ENCODE measurements around the gene FXYD7.

FXYD7 gene

DNA sequence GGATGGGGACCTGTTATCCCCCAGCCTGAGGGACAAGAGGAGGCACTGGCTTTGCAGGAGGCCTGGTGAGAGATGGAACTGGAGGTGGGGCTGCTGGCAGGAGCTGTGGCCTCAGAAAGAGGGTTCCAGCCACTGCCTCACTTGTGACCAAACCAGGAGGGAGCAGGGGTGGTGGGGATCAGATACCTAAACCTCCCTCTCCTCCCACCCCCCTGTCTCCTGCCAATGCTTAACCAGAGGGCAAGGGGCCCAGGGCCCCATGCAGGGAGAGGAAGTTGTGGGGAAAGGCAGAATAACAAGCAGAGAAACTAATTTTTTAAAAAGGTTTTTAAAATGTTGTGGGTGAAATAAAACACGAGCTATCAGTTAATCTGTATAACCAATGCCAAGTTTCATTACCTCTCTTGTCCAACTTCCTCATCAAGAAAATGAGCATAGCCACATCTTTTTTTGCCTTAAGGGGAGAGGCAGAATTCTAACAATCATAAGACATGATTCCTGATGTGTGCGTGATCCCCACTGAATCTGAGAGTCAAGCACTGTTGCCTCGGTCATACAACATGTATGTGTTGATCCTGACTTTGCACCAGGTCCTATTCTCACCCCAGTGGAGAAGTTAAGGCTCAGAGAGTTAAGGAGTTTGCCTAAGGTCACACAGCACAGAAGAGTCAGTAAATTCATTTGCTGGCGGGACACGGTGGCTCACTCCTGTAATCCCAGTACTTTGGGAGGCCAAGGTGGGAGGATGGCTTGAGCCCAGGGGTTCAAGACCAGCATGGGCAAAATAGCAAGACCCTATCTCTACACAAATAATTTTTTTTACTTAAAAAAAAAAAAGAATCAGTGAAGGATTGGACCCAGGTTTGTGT, 24.4 kb downstream of the FXYD7 start:
- Histone ChIP-seq H3K9ac (peak overlapping the region in 6 of 11 experiments; percentile 7 to 42 (median 18); a peak in 4 of 22 replicates), H4K20me1 (peaks cover 0 to 50% (median 10%) of the 10 kb centered on the region in 11 experiments; a peak in 11 of 22 replicates), H3K4me2 (peak overlapping the region in 9 of 11 experiments; percentile 2 to 79 (median 32); a peak in 11 of 22 replicates), H3K9me3 (replicated peaks in 1 of 11) (peaks cover 40 to 54% (median 46%) of the 10 kb centered on the region in 11 experiments), H3K27me3 (no peaks in the 10 kb centered on the region), H3K4me3 (no peak overlapping the region), H3K36me3 (peaks cover 84 to 97% (median 97%) of the 10 kb centered on the region in 11 experiments), H3K27ac (peak overlapping the region in 5 of 11 experiments; percentile 9 to 38 (median 14); a peak in 4 of 22 replicates), H3K4me1 (peaks cover 9 to 32% (median 15%) of the 10 kb centered on the region in 10 experiments; a peak in 16 of 20 replicates)
- no peak for TF ChIP-seq Cebpa-rat (IDR thresholded peaks at IDR 0.05)

DNA sequence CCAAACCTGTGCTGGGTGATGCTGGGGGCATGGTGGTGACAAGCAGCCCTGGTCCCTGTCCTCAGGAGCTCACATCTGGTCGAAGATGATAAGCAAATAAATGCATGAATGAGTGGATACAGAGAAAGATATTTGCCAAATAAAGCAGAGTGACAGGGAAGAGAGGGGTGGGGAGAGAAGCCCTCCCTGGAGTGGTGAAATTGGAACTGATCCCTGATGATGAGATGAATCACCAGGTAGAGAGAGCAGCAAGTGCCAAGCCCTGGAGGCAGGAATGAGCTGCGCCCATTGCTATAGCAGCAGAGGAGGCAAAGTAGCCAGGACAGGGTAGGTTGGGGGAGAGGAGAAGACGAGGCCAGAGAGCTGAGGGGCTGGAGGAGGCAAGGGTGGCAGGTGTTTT, 25.1 kb downstream of the FXYD7 start:
- no peaks in the 10 kb centered on the region for H3K27me3 ChIP-seq
- H3K4me1 ChIP-seq: peaks cover 9 to 32% (median 15%) of the 10 kb centered on the region in 10 experiments; a peak in 16 of 20 replicates
- H3K9ac ChIP-seq: no peak overlapping the region
- H3K9me3 ChIP-seq (replicated peaks in 1 of 11): peaks cover 34 to 51% (median 42%) of the 10 kb centered on the region in 11 experiments
- peaks cover 81 to 97% (median 95%) of the 10 kb centered on the region in 11 experiments for H3K36me3 ChIP-seq
- H3K4me2 ChIP-seq: peak overlapping the region in 1 of 11 experiments; percentile 79; a peak in 2 of 22 replicates
- H4K20me1 ChIP-seq: peaks cover 0 to 48% (median 10%) of the 10 kb centered on the region in 11 experiments; a peak in 10 of 22 replicates
- H3K27ac ChIP-seq: no peak overlapping the region
- H3K4me3 ChIP-seq: no peak overlapping the region
- no peak for TF ChIP-seq Cebpa-rat (IDR thresholded peaks at IDR 0.05)

DNA sequence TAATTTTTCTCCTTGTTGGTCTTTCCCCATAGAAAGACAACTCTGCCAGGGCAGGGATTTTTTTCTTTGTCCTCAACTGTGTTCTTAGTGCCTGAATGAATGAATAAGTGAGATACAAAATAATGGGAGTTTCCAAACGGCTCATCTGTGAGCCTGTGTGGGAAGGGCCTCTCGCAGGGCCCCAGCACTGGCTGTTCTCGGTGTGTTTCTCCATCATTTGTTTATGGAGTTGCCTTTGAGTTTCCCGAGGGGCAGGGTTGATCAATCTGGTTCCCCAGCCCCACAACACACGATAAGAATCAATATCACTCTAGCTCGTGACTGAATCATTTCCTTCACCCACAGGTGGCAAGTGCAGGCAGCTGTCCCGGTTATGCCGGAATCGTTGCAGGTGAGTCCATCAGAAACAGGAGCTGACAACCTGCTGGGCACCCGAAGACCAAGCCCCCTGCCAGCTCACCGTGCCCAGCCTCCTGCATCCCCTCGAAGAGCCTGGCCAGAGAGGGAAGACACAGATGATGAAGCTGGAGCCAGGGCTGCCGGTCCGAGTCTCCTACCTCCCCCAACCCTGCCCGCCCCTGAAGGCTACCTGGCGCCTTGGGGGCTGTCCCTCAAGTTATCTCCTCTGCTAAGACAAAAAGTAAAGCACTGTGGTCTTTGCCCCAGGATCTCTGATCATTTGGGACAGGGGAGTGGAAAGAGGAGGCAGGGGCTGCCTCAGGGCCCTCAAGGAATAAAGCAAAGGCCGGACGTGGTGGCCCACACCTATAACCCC, 26.4 kb downstream of the FXYD7 start:
- Histone ChIP-seq H3K9me3 (replicated peaks in 1 of 11) (peaks cover 22 to 39% (median 30%) of the 10 kb centered on the region in 11 experiments), H3K4me3 (no peak overlapping the region), H4K20me1 (peaks cover 0 to 40% (median 10%) of the 10 kb centered on the region in 11 experiments; a peak in 10 of 22 replicates), H3K4me2 (no peak overlapping the region), H3K9ac (no peak overlapping the region), H3K4me1 (peaks cover 9 to 32% (median 15%) of the 10 kb centered on the region in 10 experiments; a peak in 16 of 20 replicates), H3K27ac (no peak overlapping the region), H3K27me3 (no peaks in the 10 kb centered on the region), H3K36me3 (peaks cover 69 to 85% (median 83%) of the 10 kb centered on the region in 11 experiments)
- no peak for TF ChIP-seq Cebpa-rat (IDR thresholded peaks at IDR 0.05)

DNA sequence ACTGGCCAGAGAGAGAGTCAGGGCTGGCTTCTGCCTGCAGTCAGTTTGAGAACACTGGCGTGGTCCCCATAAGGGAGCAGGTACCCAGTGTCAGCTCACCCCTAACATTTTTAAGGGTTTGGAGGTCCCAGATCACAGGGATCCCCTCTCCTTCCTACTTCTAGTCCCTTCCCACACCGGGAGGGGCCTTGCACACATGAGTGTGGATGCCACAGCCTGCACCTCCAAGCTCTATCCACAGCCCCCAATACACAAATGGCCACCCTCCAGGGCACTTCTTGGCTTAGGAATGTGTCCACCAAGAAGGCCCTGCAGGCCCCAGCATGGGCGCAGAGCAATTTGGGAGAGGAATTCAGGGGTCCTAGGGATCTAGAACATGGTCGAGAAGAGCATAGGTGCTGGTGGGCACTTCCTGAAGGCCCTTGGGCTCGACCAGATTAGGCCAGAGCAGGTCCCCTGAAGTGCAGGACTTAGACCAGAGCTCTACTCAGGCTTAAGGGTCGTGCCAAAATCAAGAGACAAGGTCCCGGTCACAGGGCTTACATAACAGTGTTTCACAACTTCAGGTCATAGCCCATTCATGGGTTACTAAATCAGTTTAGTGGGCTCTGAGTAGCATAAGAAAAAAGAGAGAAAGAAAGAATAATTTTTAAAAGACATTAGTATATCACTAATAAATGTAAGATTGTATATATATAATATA, 27.5 kb downstream of the FXYD7 start:
- Histone ChIP-seq H3K9ac (no peak overlapping the region), H3K27ac (no peak overlapping the region), H3K4me2 (no peak overlapping the region), H4K20me1 (peaks cover 0 to 37% (median 10%) of the 10 kb centered on the region in 11 experiments; a peak in 10 of 22 replicates), H3K9me3 (replicated peaks in 1 of 11) (peaks cover 11 to 28% (median 19%) of the 10 kb centered on the region in 11 experiments), H3K27me3 (no peaks in the 10 kb centered on the region), H3K4me3 (no peak overlapping the region), H3K4me1 (peaks cover 9 to 33% (median 16%) of the 10 kb centered on the region in 10 experiments; a peak in 16 of 20 replicates), H3K36me3 (peaks cover 58 to 74% (median 72%) of the 10 kb centered on the region in 11 experiments)
- TF ChIP-seq Cebpa-rat (IDR thresholded peaks at IDR 0.05): no peak

DNA sequence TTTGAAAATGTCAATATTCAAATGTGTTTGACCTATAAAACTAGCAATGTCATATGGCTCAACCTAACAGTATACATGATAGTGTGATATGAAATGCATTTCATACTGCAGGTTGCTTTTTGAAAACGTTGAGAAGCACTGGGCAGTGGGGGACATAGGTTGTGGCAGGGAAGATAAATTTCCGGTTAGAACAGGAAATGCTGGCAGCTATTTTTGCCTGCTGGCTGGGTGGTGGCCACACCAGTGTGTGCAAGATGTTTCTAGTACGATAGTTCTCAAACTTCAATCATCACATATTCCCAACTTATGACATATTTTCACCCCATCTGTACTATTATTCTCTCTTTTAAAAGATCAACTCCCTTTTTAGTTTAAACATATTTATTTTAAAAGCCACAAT, 28.7 kb downstream of the FXYD7 start:
- no peak overlapping the region for H3K4me2 ChIP-seq
- no peak overlapping the region for H3K4me3 ChIP-seq
- peaks cover 46 to 62% (median 60%) of the 10 kb centered on the region in 11 experiments for H3K36me3 ChIP-seq
- H3K27me3 ChIP-seq: no peaks in the 10 kb centered on the region
- H3K4me1 ChIP-seq: peaks cover 7 to 27% (median 14%) of the 10 kb centered on the region in 10 experiments; a peak in 16 of 20 replicates
- no peak overlapping the region for H3K27ac ChIP-seq
- peaks cover 0 to 28% (median 7%) of the 10 kb centered on the region in 11 experiments; a peak in 10 of 22 replicates for H4K20me1 ChIP-seq
- peaks cover 0 to 17% (median 7%) of the 10 kb centered on the region in 11 experiments; a peak in 11 of 22 replicates for H3K9me3 ChIP-seq (replicated peaks in 1 of 11)
- no peak for TF ChIP-seq Cebpa-rat (IDR thresholded peaks at IDR 0.05)
- no peak overlapping the region for H3K9ac ChIP-seq

DNA sequence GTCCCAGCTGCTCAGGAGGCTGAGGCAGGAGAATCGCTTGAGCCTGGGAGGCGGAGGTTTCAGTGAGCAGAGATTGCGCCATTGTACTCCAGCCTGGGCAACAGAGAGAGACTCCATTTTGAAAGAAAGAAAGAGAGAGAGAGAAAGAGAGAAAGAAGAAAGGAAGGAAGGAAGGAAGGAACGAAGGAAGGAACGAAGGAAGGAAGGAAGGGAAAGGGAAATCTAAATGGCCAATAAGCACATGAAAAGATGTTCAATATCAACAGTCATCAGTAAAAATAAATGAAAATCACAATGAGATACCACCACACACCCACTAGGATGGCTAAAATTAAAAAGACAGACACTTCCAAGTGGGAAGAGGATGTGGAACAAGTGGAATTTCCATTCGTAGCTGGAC, 31.2 kb downstream of the FXYD7 start:
- H3K4me3 ChIP-seq: no peak overlapping the region
- H3K27ac ChIP-seq: no peak overlapping the region
- peaks cover 0 to 26% (median 13%) of the 10 kb centered on the region in 11 experiments; a peak in 13 of 22 replicates for H3K9me3 ChIP-seq (replicated peaks in 1 of 11)
- no peak overlapping the region for H3K4me2 ChIP-seq
- H4K20me1 ChIP-seq: peaks cover 0 to 7% (median 0%) of the 10 kb centered on the region in 11 experiments; a peak in 1 of 22 replicates
- H3K9ac ChIP-seq: no peak overlapping the region
- peaks cover 28 to 37% (median 35%) of the 10 kb centered on the region in 11 experiments for H3K36me3 ChIP-seq
- no peak for TF ChIP-seq Cebpa-rat (IDR thresholded peaks at IDR 0.05)
- H3K27me3 ChIP-seq: no peaks in the 10 kb centered on the region
- peaks cover 0 to 15% (median 5%) of the 10 kb centered on the region in 10 experiments; a peak in 9 of 20 replicates for H3K4me1 ChIP-seq

DNA sequence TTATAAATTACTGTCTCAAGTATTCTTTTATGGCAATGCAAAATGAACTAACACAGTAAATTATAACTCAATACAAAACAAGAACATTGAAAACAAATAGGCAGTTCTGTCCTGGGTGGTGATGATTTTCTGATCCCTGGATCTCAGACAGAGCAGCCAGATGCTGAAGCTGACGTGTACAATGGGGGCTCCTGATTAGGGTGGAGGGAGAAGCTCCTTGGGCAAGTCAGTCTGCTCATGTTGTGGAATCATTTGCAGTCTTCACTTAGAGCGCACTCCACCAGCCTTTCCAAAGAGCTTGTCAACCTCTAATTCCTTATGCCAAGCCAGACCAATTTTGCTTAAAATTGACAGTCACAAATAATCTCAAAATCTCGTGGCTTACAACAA, 33.1 kb downstream of the FXYD7 start:
- H3K4me1 ChIP-seq: peaks cover 0 to 13% (median 5%) of the 10 kb centered on the region in 10 experiments; a peak in 10 of 20 replicates
- H3K4me3 ChIP-seq: no peak overlapping the region
- peaks cover 12 to 20% (median 18%) of the 10 kb centered on the region in 11 experiments for H3K36me3 ChIP-seq
- peak overlapping the region in 2 of 11 experiments; percentile 20 to 55; a peak in 3 of 22 replicates for H3K4me2 ChIP-seq
- no peaks in the 10 kb centered on the region for H4K20me1 ChIP-seq
- TF ChIP-seq Cebpa-rat (IDR thresholded peaks at IDR 0.05): no peak
- no peak overlapping the region for H3K27ac ChIP-seq
- no peak overlapping the region for H3K9ac ChIP-seq
- peaks cover 0 to 23% (median 13%) of the 10 kb centered on the region in 11 experiments; a peak in 13 of 22 replicates for H3K9me3 ChIP-seq (replicated peaks in 1 of 11)
- no peaks in the 10 kb centered on the region for H3K27me3 ChIP-seq

Data from BLaER1 treated with 17β-estradiol and CSF1 and Interleukin-3, amounts not matched to agents 10 nM and 100 nM (cell line).